GM12892 (cell line): ENCODE measurements around the gene LGR6.

ENCODE experiments used
- POLR2A ChIP-seq: IDR thresholded peaks from 2 replicates; pipeline ENCODE4 v1.6.1; 2011; ENCODE audit warnings: low read depth, low read length, control low read depth
- POLR2AphosphoS5 ChIP-seq: IDR thresholded peaks from 2 replicates; pipeline ENCODE4 v1.6.1; 2011; ENCODE audit warnings: low read depth, low read length, control low read depth
- TAF1 ChIP-seq: IDR thresholded peaks from 2 replicates; pipeline ENCODE4 v1.6.1; 2011; ENCODE audit warnings: low read depth, mild to moderate bottlenecking, control low read depth, low read length, borderline replicate concordance

- TF ChIP-seq POLR2A (no peak), POLR2AphosphoS5 (no peak), TAF1 (no peak)
Observed at GRCh38 chr1:202182040-202182877, 11.3 kb upstream of the LGR6 start.
